HG03460 (cell line): ENCODE measurements around the gene SBSN.
A peak's percentile ranks its signal among the peaks of the same experiment; 100 is the strongest.

Experiments used
- ATAC-seq: cut with Tn5 transposase; IDR thresholded peaks from one replicate; pipeline ENCODE4 v1.9.1; 2021; ENCODE audit not compliant: unreplicated experiment

The SBSN gene

GRCh38 chr19:35555301-35556005 is 27.3 kb upstream of the SBSN start:
- ATAC-seq, result no peak

GRCh38 chr19:35554076-35554475 is 26.0 kb upstream of the SBSN start:
- no peak for ATAC-seq

- no peak for ATAC-seq
Observed at GRCh38 chr19:35553385-35554000, 25.4 kb upstream of the SBSN start.

- ATAC-seq, result no peak
Observed at GRCh38 chr19:35552534-35553384, 24.6 kb upstream of the SBSN start.

GRCh38 chr19:35551091-35551810 is 23.1 kb upstream of the SBSN start:
- no peak for ATAC-seq

- no peak for ATAC-seq
Observed at GRCh38 chr19:35549879-35550523, 21.9 kb upstream of the SBSN start.

- ATAC-seq, result no peak
Observed at GRCh38 chr19:35549174-35549788, 21.2 kb upstream of the SBSN start.

GRCh38 chr19:35546532-35546931 is 18.4 kb upstream of the SBSN start:
- ATAC-seq, result no peak

GRCh38 chr19:35545855-35546381 is 17.8 kb upstream of the SBSN start:
- peak; percentile 28 for ATAC-seq

- ATAC-seq, result peak; percentile 73
Observed at GRCh38 chr19:35545001-35545854, 17.1 kb upstream of the SBSN start, which contains the start of gene TMEM147. Gene TMEM147 (plus strand): TSS chr19:35545626. CDS start chr19:35545740, 114 bp downstream.

- no peak for ATAC-seq
Observed at GRCh38 chr19:35544110-35544802, 16.1 kb upstream of the SBSN start.

GRCh38 chr19:35543280-35544109 is 15.4 kb upstream of the SBSN start:
- ATAC-seq, result no peak

GRCh38 chr19:35542209-35542608 is 14.1 kb upstream of the SBSN start:
- no peak for ATAC-seq

- ATAC-seq, result no peak
Observed at GRCh38 chr19:35540356-35540927, 12.3 kb upstream of the SBSN start.

GRCh38 chr19:35539850-35540249 is 11.7 kb upstream of the SBSN start:
- ATAC-seq, result no peak

GRCh38 chr19:35539314-35539713 is 11.2 kb upstream of the SBSN start:
- ATAC-seq, result no peak

GRCh38 chr19:35534803-35535480 is 6.8 kb upstream of the SBSN start:
- no peak for ATAC-seq
